ENCODE data around the gene PRLHR. TPM values are rescaled to one million over a fixed set of nuclear protein-coding genes. Genes with fewer than 3 reads are reported as not detected.
A peak's percentile ranks its signal among the peaks of the same experiment; 100 is the strongest.

Gene PRLHR
- total RNA-seq, 1 experiment from 2014 or later = not detected

- no peak for DNase-seq (ENCODE audit: low read depth)
Observed at GRCh38 chr10:118563373-118563890, 32.0 kb downstream of the PRLHR start.

- no peak for DNase-seq (ENCODE audit: low read depth)
Observed at GRCh38 chr10:118562851-118563250, 32.6 kb downstream of the PRLHR start.

DNA sequence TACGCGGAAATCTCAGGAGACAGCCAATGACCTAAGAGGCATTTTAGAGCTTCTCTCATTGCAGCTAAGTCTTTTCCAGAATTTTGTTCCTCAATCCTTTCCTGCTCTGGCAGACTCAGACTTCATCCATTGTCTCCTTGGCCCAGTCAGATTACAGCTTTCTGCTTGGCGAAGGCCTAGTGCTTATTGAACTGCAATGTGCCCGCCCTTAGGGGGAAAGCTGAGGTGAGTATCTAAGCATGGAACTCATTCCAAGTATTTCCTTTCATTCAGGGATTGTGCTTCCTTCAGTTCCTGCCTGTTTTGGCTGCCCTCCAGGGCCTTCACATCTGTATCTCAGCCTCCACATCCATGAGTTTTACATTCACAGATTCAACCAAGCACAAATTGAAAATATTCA is 37.5 kb downstream of the PRLHR start:
- no peak for DNase-seq (ENCODE audit: low read depth)

GRCh38 chr10:118551535-118552100 is 43.8 kb downstream of the PRLHR start:
- DNase-seq (ENCODE audit: low read depth) = no peak

DNA sequence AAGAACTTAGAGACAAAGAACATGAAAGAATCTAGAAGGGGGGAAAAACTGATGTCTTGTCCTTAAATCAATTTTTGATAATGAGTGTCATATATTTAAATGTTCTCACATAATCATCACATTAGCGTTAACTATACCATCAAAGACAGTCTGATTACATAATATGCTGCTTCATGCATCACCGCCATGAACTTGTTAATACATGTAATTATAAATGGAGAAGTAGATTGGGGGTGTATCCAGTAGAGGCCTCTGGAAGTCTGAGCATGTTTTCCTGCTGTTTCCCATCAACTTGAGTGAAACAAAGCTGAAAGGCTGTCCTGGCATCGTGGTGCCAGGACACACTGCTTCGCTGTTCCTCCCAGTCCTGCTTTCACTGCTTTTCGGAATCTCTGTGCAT is 48.2 kb downstream of the PRLHR start:
- no peak for DNase-seq (ENCODE audit: low read depth)

DNA sequence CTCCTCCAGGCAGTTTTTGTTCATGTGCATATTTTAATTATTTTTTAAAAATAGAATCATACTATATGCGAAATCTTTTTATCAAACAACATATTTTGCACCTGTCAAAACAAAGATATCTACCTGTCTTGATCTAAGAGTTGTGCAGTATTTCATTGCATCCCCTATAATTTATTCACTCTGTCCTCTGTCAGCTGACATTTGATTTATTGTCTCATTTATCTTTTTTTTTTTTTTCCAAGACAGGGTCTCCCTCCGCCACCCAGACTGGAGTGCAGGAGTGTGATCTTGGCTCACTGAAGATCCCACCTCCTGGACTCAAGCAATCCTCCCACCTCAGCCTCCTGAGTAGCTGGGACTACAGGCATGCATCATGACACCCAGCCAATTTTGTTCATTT is 49.0 kb downstream of the PRLHR start:
- DNase-seq (ENCODE audit: low read depth) = no peak

GRCh38 chr10:118545381-118545780 is 50.1 kb downstream of the PRLHR start:
- DNase-seq (ENCODE audit: low read depth) = no peak

DNA sequence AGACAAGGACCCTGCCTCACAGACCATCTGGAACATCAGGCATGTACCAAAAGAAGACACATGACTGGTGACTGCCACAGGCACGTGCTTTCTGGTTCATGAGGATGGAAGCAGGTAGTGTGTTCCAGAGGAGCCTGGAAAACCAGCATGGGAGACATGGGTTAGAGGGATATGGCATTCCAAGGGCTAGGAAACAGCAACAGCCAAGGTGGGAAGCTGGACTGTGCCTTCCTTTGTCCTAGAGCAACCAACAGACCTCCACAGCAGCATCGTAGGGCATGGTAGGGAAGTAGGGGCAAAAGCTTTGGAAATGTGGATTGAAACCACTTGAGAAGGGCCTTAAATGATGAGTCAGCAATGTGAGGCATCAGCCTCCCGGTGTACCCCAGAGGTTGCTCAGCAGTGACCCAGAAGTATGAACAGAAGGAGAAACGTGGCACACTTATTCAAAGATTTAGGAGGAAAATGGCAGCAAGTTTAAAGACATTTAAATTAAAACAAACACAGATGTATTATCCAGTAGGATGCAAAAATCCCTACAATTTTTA is 51.0 kb downstream of the PRLHR start:
- no peak for DNase-seq (ENCODE audit: low read depth)

GRCh38 chr10:118543714-118544400 is 51.6 kb downstream of the PRLHR start:
- peak; percentile 58 for DNase-seq (ENCODE audit: low read depth)

- DNase-seq (ENCODE audit: low read depth) = no peak
Observed at GRCh38 chr10:118542745-118543144, 52.7 kb downstream of the PRLHR start.

GRCh38 chr10:118542205-118542604 is 53.2 kb downstream of the PRLHR start:
- no peak for DNase-seq (ENCODE audit: low read depth)

GRCh38 chr10:118541718-118542117 is 53.7 kb downstream of the PRLHR start:
- no peak for DNase-seq (ENCODE audit: low read depth)

Other genes with a start within 250 kb of the PRLHR start
- 19.9 and 23.8 TPM in 2 replicates for gene CACUL1, start 159.3 kb upstream of the PRLHR start, total RNA-seq (2014; rRNA removed; shearing (Covaris generic))

Data from Daoy (cell line).